H1 (cell line): ENCODE measurements around the gene DUOXA1. TPM values are rescaled to one million over a fixed set of nuclear protein-coding genes. Genes with fewer than 3 reads are reported as not detected.

Experiments used
- ASH2L ChIP-seq: fragments of 200-600, 300-600 bp; sonication (generic); IDR thresholded peaks from one replicate; pipeline ENCODE4 v1.7.1; 2017; ENCODE audit warnings: low read length
- HDAC6 ChIP-seq: IDR thresholded peaks from one replicate; pipeline ENCODE4 v1.7.1; 2012; ENCODE audit warnings: low read depth, mild to moderate bottlenecking, inconsistent platforms, low read length, moderate library complexity
- KDM5A ChIP-seq: fragments of 200-600 bp; IDR thresholded peaks from 2 replicates; pipeline ENCODE4 v1.7.1; 2012; ENCODE audit warnings: mild to moderate bottlenecking, low read length, inconsistent platforms, mixed read lengths
- NANOG ChIP-seq: IDR thresholded peaks from 2 replicates; pipeline ENCODE4 v1.6.1; 2011; ENCODE audit warnings: low read length, low read depth, mild to moderate bottlenecking, inconsistent platforms; ENCODE audit not compliant: insufficient read depth, poor library complexity, severe bottlenecking
- NRF1 ChIP-seq: IDR thresholded peaks from 2 replicates; pipeline ENCODE4 v1.6.1; 2011; ENCODE audit warnings: mild to moderate bottlenecking, low read depth, low read length, improper control_type of control experiment
- polyA plus RNA-seq, 7 experiments: library from polyadenylated mRNA; depleted of rRNA in 3 of 7; stranded (reverse) in 5 of 7; unstranded in 2 of 7; fragments of >200 nt in 5 of 7; fragments of 200-250 nt in 2 of 7; gene quantifications; 1 replicate in 5 of 7; 2 replicates in 1 of 7; 4 replicates in 1 of 7; pipeline versions ENCODE4 v1.2.1 to v1.2.3, GENCODE V29; 2011 to 2013; ENCODE audit warnings: missing spikeins in 2 of 7, mixed read lengths in 2 of 7
- total RNA-seq: library from RNA; stranded (reverse); fragmentation: NEBNext Ultra II Directional; extraction: Animal tissue kit (Norgen Biotek cat#: 25700); gene quantifications from 2 replicates; pipeline ENCODE4 v1.2.1, GENCODE V29; 2021
- TF ChIP-seq, protein P1 (sequence below), 3 experiments: IDR thresholded peaks; 1 replicate in 2 of 3; 2 replicates in 1 of 3; pipeline versions ENCODE4 v1.5.1 to v1.6.1; 2011; ENCODE audit warnings: low read length in 3 of 3, mild to moderate bottlenecking in 3 of 3, inconsistent platforms in 2 of 3, low read depth in 1 of 3, moderate library complexity in 1 of 3; ENCODE audit not compliant: insufficient read depth in 1 of 3; ENCODE audit errors: control extremely low read depth in 1 of 3

The DUOXA1 gene
- total and polyA plus RNA-seq, 2 of the 8 experiments (the other 6 are each of a cell fraction or from before 2014, with no cell fraction given) = 0.18 TPM; not detected in 1

DNA sequence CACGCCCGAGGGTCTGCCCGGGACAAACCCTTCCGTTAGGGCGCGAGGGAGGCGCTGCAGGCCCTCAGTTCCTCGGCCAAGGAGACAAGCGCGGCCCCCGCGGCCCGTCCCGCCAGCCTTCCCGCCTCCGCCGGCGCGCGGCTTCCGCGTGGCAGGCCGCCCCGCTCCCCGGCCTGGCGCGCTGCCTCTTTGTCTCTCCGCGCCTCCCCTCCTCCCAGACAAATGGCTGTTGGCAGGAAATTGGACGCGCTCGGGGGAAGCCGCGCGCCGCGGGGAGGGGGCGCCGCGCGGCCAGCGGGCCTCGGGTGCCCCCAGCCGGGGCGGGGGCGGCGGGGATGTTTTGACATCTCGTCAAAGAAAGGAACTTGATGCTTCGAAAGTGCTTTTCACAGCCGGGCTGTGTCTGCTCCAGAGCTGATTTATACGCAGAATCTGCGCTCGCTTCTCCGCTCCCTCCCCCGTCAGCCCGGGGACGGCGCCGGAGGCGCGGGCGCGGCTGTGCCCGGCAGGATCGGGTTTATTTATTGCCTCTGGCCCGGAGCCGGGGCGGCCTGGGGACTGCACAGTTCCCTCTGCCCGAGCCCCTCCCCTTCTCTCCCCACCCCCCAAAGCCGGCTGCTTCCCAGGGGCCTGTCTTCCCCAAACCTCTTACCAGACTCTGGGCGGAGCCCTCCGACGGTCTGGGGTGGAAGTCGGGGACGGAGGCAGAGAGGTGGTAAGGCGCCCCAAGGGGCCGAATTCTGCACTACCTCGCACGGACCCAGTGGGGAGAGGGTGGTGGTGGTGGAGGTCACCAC is 37.4 kb upstream of the DUOXA1 start (continued):
- TF ChIP-seq, protein P1, sequence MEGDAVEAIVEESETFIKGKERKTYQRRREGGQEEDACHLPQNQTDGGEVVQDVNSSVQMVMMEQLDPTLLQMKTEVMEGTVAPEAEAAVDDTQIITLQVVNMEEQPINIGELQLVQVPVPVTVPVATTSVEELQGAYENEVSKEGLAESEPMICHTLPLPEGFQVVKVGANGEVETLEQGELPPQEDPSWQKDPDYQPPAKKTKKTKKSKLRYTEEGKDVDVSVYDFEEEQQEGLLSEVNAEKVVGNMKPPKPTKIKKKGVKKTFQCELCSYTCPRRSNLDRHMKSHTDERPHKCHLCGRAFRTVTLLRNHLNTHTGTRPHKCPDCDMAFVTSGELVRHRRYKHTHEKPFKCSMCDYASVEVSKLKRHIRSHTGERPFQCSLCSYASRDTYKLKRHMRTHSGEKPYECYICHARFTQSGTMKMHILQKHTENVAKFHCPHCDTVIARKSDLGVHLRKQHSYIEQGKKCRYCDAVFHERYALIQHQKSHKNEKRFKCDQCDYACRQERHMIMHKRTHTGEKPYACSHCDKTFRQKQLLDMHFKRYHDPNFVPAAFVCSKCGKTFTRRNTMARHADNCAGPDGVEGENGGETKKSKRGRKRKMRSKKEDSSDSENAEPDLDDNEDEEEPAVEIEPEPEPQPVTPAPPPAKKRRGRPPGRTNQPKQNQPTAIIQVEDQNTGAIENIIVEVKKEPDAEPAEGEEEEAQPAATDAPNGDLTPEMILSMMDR (IDR thresholded peaks at IDR 0.05; ENCODE audit: control extremely low read depth in 1 of 3, insufficient read depth in 1 of 3, low read depth in 1 of 3, low read length in 3 of 3) = peak; percentile 67 to 75 (median 74)
- TF ChIP-seq KDM5A = no peak
- TF ChIP-seq NRF1 = no peak
- TF ChIP-seq ASH2L = peak; percentile 77
- no peak for TF ChIP-seq HDAC6
- no peak for TF ChIP-seq NANOG
